Stimulated activated CD8-positive, alpha-beta memory T cell treated with anti-CD3 and anti-CD28 coated beads, Interleukin-15, amount 100 ng/mL, for 1 hour (primary cell): ENCODE data around the gene CLVS2.

Source experiments
- DNase-seq: peaks from one replicate; pipeline ENCODE4 v3.0.0-alpha.2; 2020; ENCODE audit warnings: low read depth

Gene CLVS2

GRCh38 chr6:122995921-122996793, at the start of gene CLVS2:
CLVS2 (plus strand) TSS chr6:122996235; CDS start chr6:122997778, 1,543 bp downstream.
- DNase-seq, result no peak

GRCh38 chr6:122947355-122947754, 48.7 kb upstream of the CLVS2 start:
- no peak for DNase-seq

- DNase-seq, result no peak
Measured at GRCh38 chr6:122953766-122954165, 42.3 kb upstream of the CLVS2 start.

GRCh38 chr6:122956376-122956775, 39.7 kb upstream of the CLVS2 start:
- DNase-seq, result no peak

GRCh38 chr6:122962000-122962624, 33.9 kb upstream of the CLVS2 start:
- DNase-seq, result no peak

GRCh38 chr6:122969999-122970533, 26.0 kb upstream of the CLVS2 start:
- no peak for DNase-seq

- DNase-seq, result no peak
Measured at GRCh38 chr6:122977180-122977579, 18.9 kb upstream of the CLVS2 start.

- DNase-seq, result no peak
Measured at GRCh38 chr6:122984393-122984792, 11.6 kb upstream of the CLVS2 start.

GRCh38 chr6:122994256-122994655, 1.8 kb upstream of the CLVS2 start:
- no peak for DNase-seq

GRCh38 chr6:122996794-122997505, 915 bp downstream of the CLVS2 start:
- DNase-seq, result no peak

- DNase-seq, result no peak
Measured at GRCh38 chr6:122997541-122998150, 1.6 kb downstream of the CLVS2 start.

GRCh38 chr6:122998403-122998975, 2.5 kb downstream of the CLVS2 start:
- DNase-seq, result no peak

GRCh38 chr6:123000244-123000770, 4.3 kb downstream of the CLVS2 start:
- DNase-seq, result no peak

GRCh38 chr6:123001540-123001939, 5.5 kb downstream of the CLVS2 start:
- DNase-seq, result no peak

GRCh38 chr6:123007885-123008284, 11.8 kb downstream of the CLVS2 start:
- DNase-seq, result no peak

GRCh38 chr6:123009059-123009458, 13.0 kb downstream of the CLVS2 start:
- no peak for DNase-seq

GRCh38 chr6:123014835-123015234, 18.8 kb downstream of the CLVS2 start:
- no peak for DNase-seq

GRCh38 chr6:123016431-123017103, 20.5 kb downstream of the CLVS2 start:
- no peak for DNase-seq

- DNase-seq, result no peak
Measured at GRCh38 chr6:123017104-123017682, 21.2 kb downstream of the CLVS2 start.

- no peak for DNase-seq
Measured at GRCh38 chr6:123022975-123023374, 26.9 kb downstream of the CLVS2 start.

- DNase-seq, result no peak
Measured at GRCh38 chr6:123024976-123025375, 28.9 kb downstream of the CLVS2 start.
